ENCODE measurements around the gene RCVRN.

DNA sequence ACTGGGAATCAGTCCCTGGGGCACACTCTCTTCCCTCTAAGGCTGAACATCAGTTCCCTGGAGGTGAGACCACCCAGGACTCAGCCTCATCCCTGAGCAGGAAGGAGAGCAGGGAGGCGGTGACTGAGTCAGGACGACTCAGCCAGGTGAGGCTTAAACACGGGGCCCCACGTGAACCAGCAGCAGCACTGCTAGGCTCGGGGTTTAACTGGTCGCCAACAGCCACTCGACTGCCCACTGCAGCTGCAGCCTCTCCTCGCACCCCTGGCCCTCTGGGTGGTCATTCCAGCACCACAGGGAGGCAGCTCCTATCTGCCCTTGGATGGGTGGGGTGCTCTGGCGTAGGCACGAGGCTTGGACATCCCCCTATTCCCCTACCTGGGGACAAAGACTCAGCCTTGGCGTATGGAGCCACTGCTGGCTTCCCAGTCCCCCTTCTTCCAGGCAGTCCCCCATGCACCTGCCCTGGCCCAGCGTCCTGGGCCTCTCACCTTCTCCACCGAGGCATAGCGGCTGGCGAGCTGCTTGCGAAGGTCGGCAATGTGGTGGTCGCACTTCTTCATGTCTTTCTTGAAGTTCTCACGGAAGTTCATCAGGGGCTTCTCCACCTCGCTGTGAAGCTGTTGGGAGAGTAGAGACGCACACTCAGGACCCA lies 21.2 kb upstream of the RCVRN start:
- TF ChIP-seq, protein P1, sequence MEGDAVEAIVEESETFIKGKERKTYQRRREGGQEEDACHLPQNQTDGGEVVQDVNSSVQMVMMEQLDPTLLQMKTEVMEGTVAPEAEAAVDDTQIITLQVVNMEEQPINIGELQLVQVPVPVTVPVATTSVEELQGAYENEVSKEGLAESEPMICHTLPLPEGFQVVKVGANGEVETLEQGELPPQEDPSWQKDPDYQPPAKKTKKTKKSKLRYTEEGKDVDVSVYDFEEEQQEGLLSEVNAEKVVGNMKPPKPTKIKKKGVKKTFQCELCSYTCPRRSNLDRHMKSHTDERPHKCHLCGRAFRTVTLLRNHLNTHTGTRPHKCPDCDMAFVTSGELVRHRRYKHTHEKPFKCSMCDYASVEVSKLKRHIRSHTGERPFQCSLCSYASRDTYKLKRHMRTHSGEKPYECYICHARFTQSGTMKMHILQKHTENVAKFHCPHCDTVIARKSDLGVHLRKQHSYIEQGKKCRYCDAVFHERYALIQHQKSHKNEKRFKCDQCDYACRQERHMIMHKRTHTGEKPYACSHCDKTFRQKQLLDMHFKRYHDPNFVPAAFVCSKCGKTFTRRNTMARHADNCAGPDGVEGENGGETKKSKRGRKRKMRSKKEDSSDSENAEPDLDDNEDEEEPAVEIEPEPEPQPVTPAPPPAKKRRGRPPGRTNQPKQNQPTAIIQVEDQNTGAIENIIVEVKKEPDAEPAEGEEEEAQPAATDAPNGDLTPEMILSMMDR (IDR thresholded peaks at IDR 0.05; ENCODE audit: insufficient read depth, low read length, poor library complexity, severe bottlenecking) = no peak
- no peak for TF ChIP-seq EZH2phosphoT487 (conservative IDR thresholded peaks at IDR 0.05; ENCODE audit: low read length)
